A673 (cell line): ENCODE measurements around the gene EREG.

ENCODE experiments used
- CTCF ChIP-seq: fragments of 300-800, 200-600 bp; sonication (generic); conservative IDR thresholded peaks from 2 replicates; pipeline ENCODE4 v1.5.1; 2017; ENCODE audit warnings: low read depth, mild to moderate bottlenecking, antibody characterized with exemption, low read length, moderate library complexity, mixed read lengths
- EZH2 ChIP-seq: fragments of 200-600 bp; sonication (generic); IDR thresholded peaks from 2 replicates; pipeline ENCODE4 v1.6.1; 2017; ENCODE audit warnings: borderline replicate concordance, low read depth, mild to moderate bottlenecking, mixed read lengths, antibody characterized with exemption, low read length; ENCODE audit not compliant: poor library complexity, severe bottlenecking

GRCh38 chr4:74391890-74392475, 27.0 kb downstream of the EREG start:
- TF ChIP-seq CTCF (no peak), EZH2 (no peak)
